GM12878 (cell line): Measurements from ENCODE around the gene TIAM1. TPM values are rescaled to one million over a fixed set of nuclear protein-coding genes. Genes with fewer than 3 reads are reported as not detected.

Experiments
- ATAC-seq: fragments of 200-7000 bp; cut with Tn5 transposase; 3 replicates; pipeline ENCODE4 v1.9.1; 2020; ENCODE audit warnings: mild to moderate bottlenecking, moderate library complexity
- BruUV-seq: library from RNA; stranded (reverse); fragments of 400-500 nt; replicated peaks from 2 replicates; lab custom pipeline; 2021; lab: Mats Ljungman, UMichigan
- CTCF ChIA-PET: fragments of 300-600 bp; sonication (Branson Sonifier 250); formaldehyde crosslinking; extraction: SDS; loops from one replicate; lab custom pipeline; 2021; ENCODE audit warnings: inconsistent platforms; lab: Yijun Ruan, JAX
- POLR2A ChIA-PET: fragments of 350-600 bp; formaldehyde crosslinking; extraction: SDS; loops from one replicate; lab custom pipeline; 2021; ENCODE audit warnings: inconsistent platforms; lab: Charles Lee
- RAD21 ChIA-PET: fragments of 300-600 bp; sonication (Branson Sonifier 250); formaldehyde crosslinking; loops from one replicate; lab custom pipeline; 2023; ENCODE audit warnings: antibody characterized with exemption; ENCODE audit not compliant: unreplicated experiment; lab: Charles Lee
- SMC1A ChIA-PET: fragments of 300-600 bp; sonication (Branson Sonifier 250); formaldehyde crosslinking; loops from one replicate; lab custom pipeline; 2023; ENCODE audit not compliant: unreplicated experiment, uncharacterized antibody; lab: Charles Lee
- DNase-seq: peaks from one replicate; pipeline ENCODE4 v3.0.0-alpha.2; 2011; ENCODE audit warnings: low read depth, low spot score
- FAIRE-seq: peaks from 3 replicates; lab custom pipeline; 2011; peaks lifted over from hg19 to GRCh38; lab: Jason Lieb, UNC
- H2AFZ ChIP-seq: 2 replicates; pipeline ENCODE4 v1.6.0; 2011; ENCODE audit warnings: low read depth, low read length, control low read depth; ENCODE audit not compliant: control insufficient read depth
- H3K27ac ChIP-seq: 2 replicates; pipeline ENCODE4 v1.5.1; 2011; ENCODE audit warnings: control low read depth; ENCODE audit not compliant: control insufficient read depth, insufficient read depth
- H3K27me3 ChIP-seq, 2 experiments: replicated peaks in 1 of 2; 2 replicates each; pipeline versions ENCODE4 v1.6.0 to v1.6.1; 2011; ENCODE audit warnings: low read length in 1 of 2; ENCODE audit not compliant: control insufficient read depth in 2 of 2, insufficient read depth in 2 of 2
- H3K36me3 ChIP-seq, 2 experiments: 2 replicates each; pipeline ENCODE4 v1.5.1; 2011; ENCODE audit warnings: low read length in 1 of 2; ENCODE audit not compliant: control insufficient read depth in 2 of 2, insufficient read depth in 2 of 2
- H3K4me1 ChIP-seq: 2 replicates; pipeline ENCODE4 v1.6.1; 2011; ENCODE audit warnings: mild to moderate bottlenecking, low read length, moderate library complexity, mixed read lengths; ENCODE audit not compliant: control insufficient read depth, insufficient read depth
- H3K4me2 ChIP-seq: 2 replicates; pipeline ENCODE4 v1.6.0; 2011; ENCODE audit warnings: control low read depth; ENCODE audit not compliant: control insufficient read depth, insufficient read depth
- H3K4me3 ChIP-seq: fragments of 200-600 bp; sonication (generic); 2 replicates; pipeline ENCODE4 v1.5.1; 2016
- H3K79me2 ChIP-seq: 2 replicates; pipeline ENCODE4 v1.6.0; 2011; ENCODE audit warnings: low read length; ENCODE audit not compliant: control insufficient read depth, insufficient read depth
- H3K9ac ChIP-seq: 2 replicates; pipeline ENCODE4 v1.8.0; 2011; ENCODE audit warnings: low read length, control low read depth, mixed read lengths; ENCODE audit not compliant: control insufficient read depth, insufficient read depth
- H3K9me3 ChIP-seq: replicated peaks from 3 replicates; pipeline ENCODE4 v1.5.1; 2011; ENCODE audit warnings: mild to moderate bottlenecking, low read length; ENCODE audit not compliant: control insufficient read depth, insufficient read depth
- H4K20me1 ChIP-seq: 2 replicates; pipeline ENCODE4 v1.6.0; 2011; ENCODE audit not compliant: control insufficient read depth, insufficient read depth
- E2F4 ChIP-seq: IDR thresholded peaks from 2 replicates; pipeline ENCODE4 v1.6.1; 2012; ENCODE audit warnings: low read depth, low read length, improper control_type of control experiment
- ELK1 ChIP-seq: IDR thresholded peaks from 2 replicates; pipeline ENCODE4 v1.6.1; 2012; ENCODE audit warnings: low read depth, low read length, improper control_type of control experiment
- IRF5 ChIP-seq: fragments of 450-650 bp; IDR thresholded peaks from 2 replicates; pipeline ENCODE4 v1.6.1; 2017; ENCODE audit warnings: borderline replicate concordance
- LARP7 ChIP-seq: fragments of 450-650 bp; IDR thresholded peaks from 2 replicates; pipeline ENCODE4 v1.6.1; 2017; ENCODE audit warnings: mild to moderate bottlenecking
- MLLT1 ChIP-seq: fragments of 450-650 bp; IDR thresholded peaks from 2 replicates; pipeline ENCODE4 v1.6.1; 2016; ENCODE audit warnings: mild to moderate bottlenecking
- PRDM15 ChIP-seq: fragments of 450-650 bp; formaldehyde crosslinking; IDR thresholded peaks from 2 replicates; pipeline ENCODE4 v1.4.0; 2020; ENCODE audit warnings: mild to moderate bottlenecking, moderate library complexity
- USF2 ChIP-seq: IDR thresholded peaks from 2 replicates; pipeline ENCODE4 v1.6.1; 2011; ENCODE audit warnings: low read depth, low read length, improper control_type of control experiment, borderline replicate concordance
- WGBS: methylation state at CpG from one replicate; pipeline ENCODE4 v1.1.6; 2016; ENCODE audit warnings: low lambda C conversion rate; ENCODE audit not compliant: insufficient replicate concordance, insufficient coverage; ENCODE audit errors: missing lambda C conversion rate; 5-methylcytosine and 5-hydroxymethylcytosine counted together
- in situ Hi-C: fragments of 300-500 bp; cut with MboI; formaldehyde crosslinking; loops from 9 replicates; pipeline ENCODE4 v1.14.3; 2018; ENCODE audit warnings: mixed read lengths
- intact Hi-C: fragments of 100-400 bp; cut with micrococcal nuclease; formaldehyde crosslinking; loops from one replicate; pipeline ENCODE4 v1.14.2; 2022; ENCODE audit not compliant: unreplicated experiment
- polyA plus RNA-seq, 11 experiments: library from polyadenylated mRNA; depleted of rRNA in 4 of 11; unstranded in 6 of 11; stranded (reverse) in 5 of 11; fragments of >200 nt; fragmentation: Nextera tagmentation in 4 of 11; fragmentation: Illumina TruSeq in 1 of 11; extraction: Ambion mirVana in 4 of 11; extraction: Trizol in 1 of 11; gene quantifications; 1 replicate in 1 of 11; 2 replicates in 10 of 11; pipeline versions ENCODE4 v1.2.1 to v1.2.3, GENCODE V29; 2011 to 2016; ENCODE audit warnings: inconsistent platforms in 2 of 11, missing spikeins in 2 of 11, low read depth in 1 of 11
- total RNA-seq, 4 experiments: library from RNA; depleted of rRNA in 3 of 4; stranded (reverse); fragments of >200 nt in 3 of 4; fragmentation: Illumina TruSeq in 1 of 4; extraction: Trizol in 1 of 4; gene quantifications; 2 replicates each; pipeline versions ENCODE4 v1.2.1 to v1.2.3, GENCODE V29; 2013 to 2021

The TIAM1 gene
- total and polyA plus RNA-seq, 10 of the 15 experiments (the other 5 are each of a cell fraction or from before 2014, with no cell fraction given) = 0.31 to 35.9 (median 0.78) TPM

- no TSS peak for BruUV-seq
- no peaks in the 10 kb centered on the region for H3K27me3 ChIP-seq
- POLR2A ChIA-PET = no interaction called here
- in situ Hi-C loops = no loop called here
- H3K9me3 ChIP-seq = no peaks in the 10 kb centered on the region; the same call in 2 of the 3 replicates
- no peak overlapping the region for H3K4me3 ChIP-seq
- no peak overlapping the region for H2AFZ ChIP-seq
- peak overlapping the region; percentile 38 for H3K4me2 ChIP-seq
- H3K79me2 ChIP-seq = no peaks in the 10 kb centered on the region
- intact Hi-C loops = no loop called here
- 0% methylated on average over 4 of the region's 4 CpGs for WGBS
- CTCF ChIA-PET = interaction anchor here (1.0 to 1.9 kb wide), 2 partner anchors 9 kb away, joined by 3 to 4 read pairs; no protein-coding TSS in a partner anchor
- SMC1A ChIA-PET = interaction anchor here (1.5 kb wide), 1 partner anchor 64 kb away, joined by 3 read pairs; no protein-coding TSS in a partner anchor
- H3K27ac ChIP-seq = no peak overlapping the region
- no peak overlapping the region for H3K9ac ChIP-seq
- TF ChIP-seq IRF5 (no peak), E2F4 (no peak), USF2 (no peak), ELK1 (no peak), PRDM15 (CRISPR knock-in tag) (no peak), LARP7 (no peak), MLLT1 (no peak)
- H4K20me1 ChIP-seq = no peaks in the 10 kb centered on the region
- FAIRE-seq (peak; percentile 23), DNase-seq (peak; percentile 46), ATAC-seq (peak; percentile 84)
- RAD21 ChIA-PET = interaction anchor here (1.5 kb wide), 1 partner anchor 9 kb away, joined by 5 read pairs; no protein-coding TSS in a partner anchor
- peaks cover 7% of the 10 kb centered on the region; the same call in 1 of the 2 replicates for H3K4me1 ChIP-seq
- no peaks in the 10 kb centered on the region for H3K36me3 ChIP-seq
Measured at GRCh38 chr21:31078796-31079195, 265.3 kb downstream of the TIAM1 start.
